OCI-LY3 (cell line): ENCODE data around the gene SMAD5.

Experiments
- EZH2phosphoT487 ChIP-seq: fragments of 200-600 bp; shearing (Covaris generic); IDR thresholded peaks from 2 replicates; pipeline ENCODE4 v1.6.1; 2018; ENCODE audit warnings: antibody characterized with exemption, mixed run types, low read depth
- TF ChIP-seq, protein P1 (sequence below): fragments of 200-600, 300-600 bp; sonication (generic); IDR thresholded peaks from 2 replicates; pipeline ENCODE4 v1.5.1; 2014; ENCODE audit warnings: antibody characterized with exemption, low read length, low read depth

DNA sequence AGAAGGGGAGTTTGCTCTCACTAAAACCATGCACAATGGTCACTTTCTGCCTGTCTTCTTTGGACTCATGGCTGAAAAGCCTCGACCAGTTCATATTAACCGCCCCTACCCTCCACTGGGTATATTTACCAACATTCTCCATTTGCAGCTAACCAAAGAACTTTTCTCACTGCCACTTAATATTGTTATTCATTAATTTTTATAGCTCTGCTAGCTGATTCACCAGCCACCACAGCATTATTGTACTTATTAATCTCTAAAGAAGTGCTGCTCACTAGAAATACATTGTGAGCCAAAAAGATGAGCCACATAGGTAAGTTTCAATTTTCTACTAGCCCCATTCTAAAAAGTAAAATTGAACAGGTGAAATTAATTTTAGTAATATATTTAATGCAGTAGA, 93.8 kb downstream of the SMAD5 start:
- TF ChIP-seq, protein P1, sequence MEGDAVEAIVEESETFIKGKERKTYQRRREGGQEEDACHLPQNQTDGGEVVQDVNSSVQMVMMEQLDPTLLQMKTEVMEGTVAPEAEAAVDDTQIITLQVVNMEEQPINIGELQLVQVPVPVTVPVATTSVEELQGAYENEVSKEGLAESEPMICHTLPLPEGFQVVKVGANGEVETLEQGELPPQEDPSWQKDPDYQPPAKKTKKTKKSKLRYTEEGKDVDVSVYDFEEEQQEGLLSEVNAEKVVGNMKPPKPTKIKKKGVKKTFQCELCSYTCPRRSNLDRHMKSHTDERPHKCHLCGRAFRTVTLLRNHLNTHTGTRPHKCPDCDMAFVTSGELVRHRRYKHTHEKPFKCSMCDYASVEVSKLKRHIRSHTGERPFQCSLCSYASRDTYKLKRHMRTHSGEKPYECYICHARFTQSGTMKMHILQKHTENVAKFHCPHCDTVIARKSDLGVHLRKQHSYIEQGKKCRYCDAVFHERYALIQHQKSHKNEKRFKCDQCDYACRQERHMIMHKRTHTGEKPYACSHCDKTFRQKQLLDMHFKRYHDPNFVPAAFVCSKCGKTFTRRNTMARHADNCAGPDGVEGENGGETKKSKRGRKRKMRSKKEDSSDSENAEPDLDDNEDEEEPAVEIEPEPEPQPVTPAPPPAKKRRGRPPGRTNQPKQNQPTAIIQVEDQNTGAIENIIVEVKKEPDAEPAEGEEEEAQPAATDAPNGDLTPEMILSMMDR, result no peak
- TF ChIP-seq EZH2phosphoT487, result no peak
